Smooth muscle cell (in vitro differentiated cells): Measurements from ENCODE around the gene C6orf89. TPM values are rescaled to one million over a fixed set of nuclear protein-coding genes. Genes with fewer than 3 reads are reported as not detected.
A peak's percentile ranks its signal among the peaks of the same experiment; 100 is the strongest.

Experiments used
- DNase-seq: peaks from one replicate; lab custom pipeline; 2025; ENCODE audit not compliant: unreplicated experiment; lab: John Stamatoyannopoulos, UW
- H2AFZ ChIP-seq: fragments of 200-600 bp; sonication (generic); 2 replicates; pipeline ENCODE4 v1.6.0; 2016; ENCODE audit warnings: antibody characterized with exemption, low read depth, mild to moderate bottlenecking
- H3F3A ChIP-seq: fragments of 200-600 bp; sonication (generic); 2 replicates; pipeline ENCODE4 v1.6.0; 2017; ENCODE audit warnings: antibody characterized with exemption, low read depth
- H3K27ac ChIP-seq: fragments of 200-600 bp; sonication (generic); 2 replicates; pipeline ENCODE4 v1.5.1; 2016; ENCODE audit warnings: low read depth, mild to moderate bottlenecking
- H3K27me3 ChIP-seq: fragments of 200-600 bp; sonication (generic); 2 replicates; pipeline ENCODE4 v1.6.1; 2016; ENCODE audit warnings: low read depth, mild to moderate bottlenecking
- H3K36me3 ChIP-seq: fragments of 200-600 bp; sonication (generic); 2 replicates; pipeline ENCODE4 v1.5.1; 2016; ENCODE audit warnings: low read depth
- H3K4me1 ChIP-seq: fragments of 200-600 bp; sonication (generic); 2 replicates; pipeline ENCODE4 v1.5.1; 2016; ENCODE audit warnings: low read depth
- H3K4me2 ChIP-seq: fragments of 200-600 bp; sonication (generic); 2 replicates; pipeline ENCODE4 v1.6.0; 2016; ENCODE audit warnings: mild to moderate bottlenecking
- H3K4me3 ChIP-seq: fragments of 200-600 bp; sonication (generic); 2 replicates; pipeline ENCODE4 v1.5.1; 2016; ENCODE audit warnings: mild to moderate bottlenecking
- H3K79me2 ChIP-seq: fragments of 200-600 bp; sonication (generic); 2 replicates; pipeline ENCODE4 v1.6.0; 2016; ENCODE audit warnings: low read depth, mild to moderate bottlenecking
- H3K9ac ChIP-seq: fragments of 200-600 bp; sonication (generic); 2 replicates; pipeline ENCODE4 v1.6.0; 2016; ENCODE audit warnings: low read depth
- H3K9me3 ChIP-seq: fragments of 200-600 bp; sonication (generic); replicated peaks from 2 replicates; pipeline ENCODE4 v1.5.1; 2016; ENCODE audit warnings: low read depth
- H4K20me1 ChIP-seq: fragments of 200-600 bp; sonication (generic); 2 replicates; pipeline ENCODE4 v1.6.0; 2016; ENCODE audit warnings: low read depth
- CTCF ChIP-seq: fragments of 200-600 bp; sonication (generic); IDR thresholded peaks from 2 replicates; pipeline ENCODE4 v1.5.1; 2017; ENCODE audit warnings: borderline replicate concordance, mild to moderate bottlenecking, antibody characterized with exemption; ENCODE audit not compliant: insufficient read depth, poor library complexity, severe bottlenecking
- WGBS: methylation state at CpG from one replicate; pipeline ENCODE4 v1.1.7; 2016; ENCODE audit warnings: low lambda C conversion rate; 5-methylcytosine and 5-hydroxymethylcytosine counted together
- polyA plus RNA-seq: library from polyadenylated mRNA; unstranded; fragments of >200 nt; fragmentation: Nextera tagmentation; extraction: Ambion mirVana; gene quantifications from 2 replicates; pipeline ENCODE4 v1.2.1, GENCODE V29; 2016
- total RNA-seq: library from RNA; depleted of rRNA; stranded (reverse); fragments of >200 nt; gene quantifications from 2 replicates; pipeline ENCODE4 v1.2.3, GENCODE V29; 2014

The C6orf89 gene
- total and polyA plus RNA-seq, 2 experiments from 2014 or later: 44.6 to 45.7 TPM

DNA sequence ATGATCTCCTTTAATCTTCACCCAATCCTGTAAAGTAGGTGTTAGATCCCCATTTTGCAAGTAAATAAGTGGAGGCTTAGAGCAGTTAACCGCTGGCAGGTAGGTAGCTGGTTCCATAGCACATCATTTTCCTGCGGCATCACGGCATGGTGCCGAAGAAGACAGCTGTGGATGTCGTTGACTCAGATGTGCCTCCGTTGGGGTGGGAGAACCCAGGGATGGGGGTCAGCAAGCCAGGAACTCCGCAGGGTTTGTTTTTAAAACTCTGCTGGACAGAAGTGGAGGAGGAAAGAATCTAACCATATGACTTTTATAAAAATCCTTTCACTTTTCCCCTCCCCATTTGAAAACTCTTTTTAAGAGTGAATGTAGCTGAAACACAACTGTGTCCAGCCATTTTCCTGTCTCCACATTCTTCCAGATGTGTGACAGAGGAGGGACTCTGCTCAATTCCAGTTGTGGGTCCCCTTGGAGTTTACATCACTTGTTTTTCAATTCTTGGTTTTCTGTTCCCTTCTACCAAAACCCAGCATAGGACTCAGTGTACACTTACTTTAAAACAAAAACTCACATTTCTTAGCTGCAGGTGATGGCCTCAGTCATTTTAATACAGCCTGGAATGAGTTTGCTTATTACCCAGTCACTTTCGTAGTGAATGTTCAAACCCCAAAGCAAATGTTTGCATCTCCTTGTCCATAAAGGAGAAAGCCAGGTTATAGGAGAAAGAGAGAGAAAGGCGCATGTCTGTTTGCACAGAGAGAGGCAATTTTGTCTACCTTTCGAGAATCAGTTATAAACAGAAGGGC, 41.2 kb downstream of the C6orf89 start:
- Histone ChIP-seq H3K4me2 (peak overlapping the region; percentile 58), H3K4me1 (peaks cover 7% of the 10 kb centered on the region), H3K79me2 (no peaks in the 10 kb centered on the region), H2AFZ (no peak overlapping the region), H3K4me3 (no peak overlapping the region), H3K27ac (peak overlapping the region; percentile 22), H3K9me3 (no peaks in the 10 kb centered on the region), H4K20me1 (no peaks in the 10 kb centered on the region), H3K9ac (no peak overlapping the region), H3F3A (peaks cover 5% of the 10 kb centered on the region), H3K27me3 (no peaks in the 10 kb centered on the region), H3K36me3 (no peaks in the 10 kb centered on the region)
- no peak for TF ChIP-seq CTCF
- no peak for DNase-seq
- 91% methylated on average over 10 of the region's 10 CpGs for WGBS

DNA sequence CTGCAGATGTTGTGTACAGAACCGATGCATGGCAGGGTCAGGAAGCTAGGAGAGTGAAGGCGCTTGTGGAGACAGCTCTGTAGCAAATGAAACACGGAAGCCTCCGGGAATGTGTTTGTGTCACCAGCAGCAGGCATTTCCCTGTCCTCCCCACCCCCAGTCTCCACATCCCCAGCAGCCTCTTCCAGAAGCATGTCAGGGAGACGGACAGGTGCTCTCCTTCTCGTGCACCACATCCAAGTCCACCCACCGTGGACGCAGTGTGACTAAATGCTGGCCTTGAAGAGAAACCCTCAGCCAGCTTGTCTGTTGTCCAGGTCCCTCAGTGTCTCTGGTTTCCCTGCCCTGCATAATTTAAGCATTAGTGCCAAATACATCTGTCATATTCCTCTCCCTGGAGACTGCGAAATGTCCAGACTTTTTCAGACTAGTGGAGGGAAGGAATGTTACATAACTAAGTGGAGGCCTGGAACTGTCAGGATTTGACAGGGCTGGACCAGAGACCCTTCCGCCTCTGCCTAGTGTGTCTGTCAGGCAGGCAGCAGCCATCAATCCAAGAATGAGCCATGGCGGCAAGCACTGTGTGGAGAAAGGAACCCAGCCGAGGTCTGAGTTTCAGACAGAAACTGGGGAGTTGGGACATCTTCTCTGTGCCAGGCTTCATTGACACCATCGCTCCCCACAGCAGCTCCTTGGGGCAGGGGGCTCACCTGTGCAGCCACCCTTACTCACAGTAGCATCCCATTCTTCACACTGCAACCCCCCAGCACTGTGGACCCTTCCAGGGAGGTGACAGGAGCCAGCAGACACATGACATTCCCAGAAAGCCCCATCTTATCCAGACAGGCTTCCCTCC, 42.2 kb downstream of the C6orf89 start:
- Histone ChIP-seq H3K79me2 (no peaks in the 10 kb centered on the region), H2AFZ (no peak overlapping the region), H3K4me1 (peaks cover 7% of the 10 kb centered on the region), H3K36me3 (no peaks in the 10 kb centered on the region), H3K9ac (no peak overlapping the region), H3K4me2 (peak overlapping the region; percentile 58), H4K20me1 (no peaks in the 10 kb centered on the region), H3K4me3 (no peak overlapping the region), H3F3A (peaks cover 5% of the 10 kb centered on the region), H3K9me3 (no peaks in the 10 kb centered on the region), H3K27me3 (no peaks in the 10 kb centered on the region), H3K27ac (peak overlapping the region; percentile 22)
- no peak for DNase-seq
- WGBS: 65% methylated on average over 13 of the region's 13 CpGs
- no peak for TF ChIP-seq CTCF

DNA sequence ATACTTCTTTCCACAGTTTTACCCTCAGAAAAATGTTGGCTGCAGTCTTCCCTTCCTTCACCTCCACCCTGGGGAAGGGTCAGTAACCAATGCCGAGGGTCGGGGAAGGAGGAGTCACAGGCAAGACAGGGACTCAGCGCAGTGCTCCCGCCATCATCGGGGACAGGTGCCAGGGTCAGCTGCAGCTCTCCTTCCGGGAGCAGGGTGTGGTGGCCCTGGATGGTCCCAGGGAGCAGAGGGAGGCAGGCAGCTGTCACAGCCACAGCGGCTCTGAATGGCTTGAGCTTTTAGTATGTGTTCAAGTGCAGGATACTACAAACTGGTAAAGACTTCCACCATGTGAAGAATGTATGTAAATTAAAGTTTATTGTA, 42.8 kb downstream of the C6orf89 start:
- Histone ChIP-seq H3K27me3 (no peaks in the 10 kb centered on the region), H4K20me1 (no peaks in the 10 kb centered on the region), H3F3A (peaks cover 4% of the 10 kb centered on the region), H3K27ac (no peak overlapping the region), H3K4me2 (no peak overlapping the region), H3K79me2 (no peaks in the 10 kb centered on the region), H3K36me3 (no peaks in the 10 kb centered on the region), H3K4me3 (no peak overlapping the region), H2AFZ (no peak overlapping the region), H3K9me3 (no peaks in the 10 kb centered on the region), H3K9ac (no peak overlapping the region), H3K4me1 (peaks cover 7% of the 10 kb centered on the region)
- TF ChIP-seq CTCF: no peak
- no peak for DNase-seq
- 89% methylated on average over 7 of the region's 7 CpGs for WGBS
